Hepatocyte (in vitro differentiated cells): Measurements from ENCODE around the gene WNT4. TPM values are rescaled to one million over a fixed set of nuclear protein-coding genes. Genes with fewer than 3 reads are reported as not detected.

Experiments
- DNase-seq: peaks from one replicate; pipeline ENCODE4 v3.0.0-alpha.2; 2016; ENCODE audit warnings: low spot score
- H2AFZ ChIP-seq: fragments of 200-600 bp; sonication (generic); 2 replicates; pipeline ENCODE4 v1.6.0; 2016; ENCODE audit warnings: antibody characterized with exemption, mild to moderate bottlenecking
- H3K27ac ChIP-seq: fragments of 200-600 bp; sonication (generic); 2 replicates; pipeline ENCODE4 v1.5.1; 2016; ENCODE audit warnings: mild to moderate bottlenecking
- H3K27me3 ChIP-seq: fragments of 200-600 bp; sonication (generic); 2 replicates; pipeline ENCODE4 v1.6.1; 2016
- H3K36me3 ChIP-seq: fragments of 200-600 bp; sonication (generic); replicated peaks from 2 replicates; pipeline ENCODE4 v1.5.1; 2016; ENCODE audit warnings: low read depth; ENCODE audit not compliant: insufficient read depth
- H3K4me1 ChIP-seq: fragments of 200-600 bp; sonication (generic); 2 replicates; pipeline ENCODE4 v1.5.1; 2016; ENCODE audit warnings: mild to moderate bottlenecking, moderate library complexity; ENCODE audit not compliant: insufficient read depth
- H3K4me2 ChIP-seq: fragments of 200-600 bp; sonication (generic); 2 replicates; pipeline ENCODE4 v1.6.0; 2016
- H3K4me3 ChIP-seq: fragments of 200-600 bp; sonication (generic); 2 replicates; pipeline ENCODE4 v1.5.1; 2016; ENCODE audit warnings: mild to moderate bottlenecking
- H3K79me2 ChIP-seq: fragments of 200-600 bp; sonication (generic); 2 replicates; pipeline ENCODE4 v1.6.0; 2017; ENCODE audit warnings: mild to moderate bottlenecking
- H3K9me2 ChIP-seq: fragments of 200-600 bp; sonication (generic); replicated peaks from 2 replicates; pipeline ENCODE4 v1.6.0; 2017; ENCODE audit warnings: mild to moderate bottlenecking; ENCODE audit not compliant: insufficient read depth
- H3K9me3 ChIP-seq: fragments of 200-600 bp; sonication (generic); 2 replicates; pipeline ENCODE4 v1.5.1; 2016; ENCODE audit warnings: low read depth, mild to moderate bottlenecking
- H4K20me1 ChIP-seq: fragments of 200-600 bp; sonication (generic); 2 replicates; pipeline ENCODE4 v1.6.0; 2016; ENCODE audit warnings: mild to moderate bottlenecking; ENCODE audit not compliant: insufficient read depth, poor library complexity, severe bottlenecking
- CTCF ChIP-seq: fragments of 200-600 bp; sonication (generic); IDR thresholded peaks from 2 replicates; pipeline ENCODE4 v1.5.1; 2016; ENCODE audit warnings: antibody characterized with exemption, mild to moderate bottlenecking; ENCODE audit not compliant: poor library complexity
- EZH2 ChIP-seq: fragments of 200-600 bp; sonication (generic); IDR thresholded peaks from 2 replicates; pipeline ENCODE4 v1.6.1; 2016; ENCODE audit warnings: antibody characterized with exemption, mild to moderate bottlenecking, borderline replicate concordance
- EZH2phosphoT487 ChIP-seq: fragments of 200-600 bp; sonication (generic); IDR thresholded peaks from one replicate; pipeline ENCODE4 v1.6.1; 2018; ENCODE audit warnings: antibody characterized with exemption, mild to moderate bottlenecking, low read depth, moderate library complexity; ENCODE audit not compliant: unreplicated experiment, severe bottlenecking
- WGBS: methylation state at CpG from one replicate; pipeline ENCODE4 v1.1.6; 2016; ENCODE audit warnings: low lambda C conversion rate; ENCODE audit errors: missing lambda C conversion rate; 5-methylcytosine and 5-hydroxymethylcytosine counted together
- polyA plus RNA-seq: library from polyadenylated mRNA; unstranded; fragments of >200 nt; fragmentation: Nextera tagmentation; extraction: Ambion mirVana; gene quantifications from 2 replicates; pipeline ENCODE4 v1.2.1, GENCODE V29; 2016
- total RNA-seq: library from RNA; depleted of rRNA; stranded (reverse); fragments of >200 nt; gene quantifications from 2 replicates; pipeline ENCODE4 v1.2.3, GENCODE V29; 2014

WNT4 gene
- total and polyA plus RNA-seq, 2 experiments from 2014 or later: 1.7 to 5.1 TPM

- Histone ChIP-seq H4K20me1 (peaks cover 100% of the 10 kb centered on the region), H3K36me3 (no peaks in the 10 kb centered on the region), H3K27me3 (no peaks in the 10 kb centered on the region), H3K4me3 (no peak overlapping the region), H3K9me3 (no peaks in the 10 kb centered on the region), H3K9me2 (no peaks in the 10 kb centered on the region), H2AFZ (no peak overlapping the region), H3K27ac (peak overlapping the region; percentile 8), H3K4me2 (no peak overlapping the region), H3K79me2 (peaks cover 100% of the 10 kb centered on the region), H3K4me1 (peaks cover 20% of the 10 kb centered on the region)
- no peak for TF ChIP-seq EZH2phosphoT487
- 38% methylated on average over 2 of the region's 2 CpGs for WGBS
- no peak for DNase-seq
Observed at GRCh38 chr1:22075718-22076117, 67.2 kb downstream of the WNT4 start.

- no peaks in the 10 kb centered on the region for H3K9me2 ChIP-seq
- H2AFZ ChIP-seq: no peak overlapping the region
- no peak for TF ChIP-seq EZH2phosphoT487
- TF ChIP-seq CTCF: no peak
- TF ChIP-seq EZH2: no peak
- H3K27me3 ChIP-seq: no peaks in the 10 kb centered on the region
- H3K4me1 ChIP-seq: peaks cover 20% of the 10 kb centered on the region
- H3K9me3 ChIP-seq: no peaks in the 10 kb centered on the region
- 52% methylated on average over 1 of the region's 1 CpG for WGBS
- H3K79me2 ChIP-seq: peaks cover 100% of the 10 kb centered on the region
- peak overlapping the region; percentile 8 for H3K27ac ChIP-seq
- no peak overlapping the region for H3K4me2 ChIP-seq
- H3K36me3 ChIP-seq: no peaks in the 10 kb centered on the region
- no peak for DNase-seq
- H4K20me1 ChIP-seq: peaks cover 100% of the 10 kb centered on the region
- no peak overlapping the region for H3K4me3 ChIP-seq
Observed at GRCh38 chr1:22074803-22075202, 68.1 kb downstream of the WNT4 start.

GRCh38 chr1:22071511-22071910 is 71.4 kb downstream of the WNT4 start:
- Histone ChIP-seq H3K4me3 (no peak overlapping the region), H3K4me1 (peaks cover 24% of the 10 kb centered on the region), H3K79me2 (peaks cover 100% of the 10 kb centered on the region), H4K20me1 (peaks cover 100% of the 10 kb centered on the region), H3K9me3 (no peaks in the 10 kb centered on the region), H3K4me2 (no peak overlapping the region), H3K9me2 (no peaks in the 10 kb centered on the region), H3K27me3 (no peaks in the 10 kb centered on the region), H3K36me3 (no peaks in the 10 kb centered on the region), H2AFZ (no peak overlapping the region), H3K27ac (no peak overlapping the region)
- no peak for TF ChIP-seq CTCF
- no peak for TF ChIP-seq EZH2phosphoT487
- TF ChIP-seq EZH2: no peak
- 90% methylated on average over 2 of the region's 2 CpGs for WGBS
- no peak for DNase-seq

Other genes starting within 250 kb of the WNT4 start
- gene HSPG2, start 205.8 kb downstream of the WNT4 start, total RNA-seq: 38.3 and 72.4 TPM in 2 replicates
- 81.2 and 91.2 TPM in 2 replicates for gene HSPG2, start 205.8 kb downstream of the WNT4 start, polyA plus RNA-seq
- gene CELA3B, start 166.1 kb downstream of the WNT4 start, total RNA-seq: 0.33 TPM in 1 of 2 replicates, not detected in the other
- gene CELA3B, start 166.1 kb downstream of the WNT4 start, polyA plus RNA-seq: not detected in 2 replicates
- 2.2 TPM in 1 of 2 replicates, not detected in the other for gene CELA3A, start 141.4 kb downstream of the WNT4 start, total RNA-seq
- 0.68 TPM in 1 of 2 replicates, not detected in the other for gene CELA3A, start 141.4 kb downstream of the WNT4 start, polyA plus RNA-seq
- 351 and 358 TPM in 2 replicates for gene CDC42, start 90.4 kb downstream of the WNT4 start, total RNA-seq
- gene CDC42, start 90.4 kb downstream of the WNT4 start, polyA plus RNA-seq: 48.8 and 69.7 TPM in 2 replicates